Measurements from ENCODE around the gene SEMA7A.

Gene SEMA7A

GRCh38 chr15:74453925-74454763 lies 20.4 kb upstream of the SEMA7A start:
- H3K36me3 Mint-ChIP-seq (ENCODE audit: low read depth): peaks cover 66% of the 10 kb centered on the region
- TF ChIP-seq, protein P1, sequence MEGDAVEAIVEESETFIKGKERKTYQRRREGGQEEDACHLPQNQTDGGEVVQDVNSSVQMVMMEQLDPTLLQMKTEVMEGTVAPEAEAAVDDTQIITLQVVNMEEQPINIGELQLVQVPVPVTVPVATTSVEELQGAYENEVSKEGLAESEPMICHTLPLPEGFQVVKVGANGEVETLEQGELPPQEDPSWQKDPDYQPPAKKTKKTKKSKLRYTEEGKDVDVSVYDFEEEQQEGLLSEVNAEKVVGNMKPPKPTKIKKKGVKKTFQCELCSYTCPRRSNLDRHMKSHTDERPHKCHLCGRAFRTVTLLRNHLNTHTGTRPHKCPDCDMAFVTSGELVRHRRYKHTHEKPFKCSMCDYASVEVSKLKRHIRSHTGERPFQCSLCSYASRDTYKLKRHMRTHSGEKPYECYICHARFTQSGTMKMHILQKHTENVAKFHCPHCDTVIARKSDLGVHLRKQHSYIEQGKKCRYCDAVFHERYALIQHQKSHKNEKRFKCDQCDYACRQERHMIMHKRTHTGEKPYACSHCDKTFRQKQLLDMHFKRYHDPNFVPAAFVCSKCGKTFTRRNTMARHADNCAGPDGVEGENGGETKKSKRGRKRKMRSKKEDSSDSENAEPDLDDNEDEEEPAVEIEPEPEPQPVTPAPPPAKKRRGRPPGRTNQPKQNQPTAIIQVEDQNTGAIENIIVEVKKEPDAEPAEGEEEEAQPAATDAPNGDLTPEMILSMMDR (IDR thresholded peaks at IDR 0.05; ENCODE audit: unreplicated experiment in 3 of 3): no peak
- H3K4me3 Mint-ChIP-seq: no peak overlapping the region
- H3K4me1 Mint-ChIP-seq: peaks cover 32% of the 10 kb centered on the region
- H3K27ac Mint-ChIP-seq: peak overlapping the region in 2 of 3 experiments; percentile 27 to 67
- no peaks in the 10 kb centered on the region for H3K27me3 Mint-ChIP-seq (ENCODE audit: low read depth)
- no peaks in the 10 kb centered on the region for H3K9me3 Mint-ChIP-seq

- peak overlapping the region; percentile 2 to 67 (median 58) for H3K27ac Mint-ChIP-seq
- no peaks in the 10 kb centered on the region for H3K9me3 Mint-ChIP-seq
- H3K4me3 Mint-ChIP-seq: no peak overlapping the region
- peaks cover 69% of the 10 kb centered on the region for H3K36me3 Mint-ChIP-seq (ENCODE audit: low read depth)
- H3K4me1 Mint-ChIP-seq: peaks cover 23% of the 10 kb centered on the region
- TF ChIP-seq, protein P1 (IDR thresholded peaks at IDR 0.05; ENCODE audit: unreplicated experiment in 3 of 3): no peak
- no peaks in the 10 kb centered on the region for H3K27me3 Mint-ChIP-seq (ENCODE audit: low read depth)
Measured at GRCh38 chr15:74451861-74452835, 18.4 kb upstream of the SEMA7A start.

DNA sequence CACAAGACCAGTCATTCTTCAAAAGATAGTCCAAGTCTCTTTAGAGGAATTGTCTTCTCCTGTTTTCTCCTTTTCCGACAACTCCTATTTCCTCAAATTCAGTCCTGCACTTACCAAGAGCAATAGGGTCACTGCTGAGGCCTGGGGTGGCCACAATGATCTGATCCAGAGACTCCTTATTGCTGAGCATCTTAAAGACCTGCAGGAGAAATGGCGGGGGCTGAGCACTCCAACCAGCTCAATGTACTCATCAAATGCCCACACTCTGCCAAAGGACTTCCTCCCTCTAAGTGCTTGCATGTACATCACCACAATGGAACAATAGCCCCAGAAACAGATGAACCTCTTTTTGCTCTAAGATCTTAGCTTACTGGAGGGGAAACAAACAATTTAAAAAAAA lies 17.6 kb upstream of the SEMA7A start:
- Mint-ChIP-seq H3K27ac (peak overlapping the region in 1 of 3 experiments; percentile 58), H3K4me1 (peaks cover 23% of the 10 kb centered on the region), H3K9me3 (no peaks in the 10 kb centered on the region), H3K27me3 (ENCODE audit: low read depth) (no peaks in the 10 kb centered on the region), H3K4me3 (no peak overlapping the region), H3K36me3 (ENCODE audit: low read depth) (peaks cover 73% of the 10 kb centered on the region)
- TF ChIP-seq, protein P1 (IDR thresholded peaks at IDR 0.05; ENCODE audit: unreplicated experiment in 3 of 3): no peak

GRCh38 chr15:74449643-74450205 lies 16.0 kb upstream of the SEMA7A start:
- Mint-ChIP-seq H3K27ac (peak overlapping the region in 2 of 3 experiments; percentile 73 to 81), H3K4me3 (peak overlapping the region in 1 of 3 experiments; percentile 12), H3K27me3 (ENCODE audit: low read depth) (no peaks in the 10 kb centered on the region), H3K9me3 (no peaks in the 10 kb centered on the region), H3K36me3 (ENCODE audit: low read depth) (peaks cover 68% of the 10 kb centered on the region), H3K4me1 (peaks cover 23% of the 10 kb centered on the region)
- TF ChIP-seq, protein P1 (IDR thresholded peaks at IDR 0.05; ENCODE audit: unreplicated experiment in 3 of 3): no peak

DNA sequence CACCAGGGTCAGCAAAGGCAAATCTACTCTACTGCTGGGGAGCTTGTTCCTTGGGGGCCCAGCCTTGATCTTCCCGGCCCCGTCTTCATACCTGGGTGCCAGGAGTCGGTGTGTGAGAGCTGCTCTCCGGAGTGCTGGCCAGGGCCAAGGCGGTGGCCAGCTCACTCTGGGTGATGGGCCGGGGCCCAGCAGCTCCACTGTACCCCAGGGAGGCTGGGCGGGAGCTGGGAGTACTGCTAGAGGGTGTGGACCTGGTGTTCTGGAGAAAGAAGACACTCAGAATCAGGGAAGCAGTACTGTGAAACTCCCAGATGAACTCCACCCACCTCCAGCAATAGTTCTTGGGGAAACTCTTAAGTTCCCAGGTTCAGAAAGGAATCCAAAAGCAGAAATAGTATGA lies 15.3 kb upstream of the SEMA7A start:
- H3K27ac Mint-ChIP-seq: peak overlapping the region in 2 of 3 experiments; percentile 73 to 81
- no peak overlapping the region for H3K4me3 Mint-ChIP-seq

More for the DNA sequence above, 15.3 kb upstream of the SEMA7A start:
- TF ChIP-seq, protein P1 (IDR thresholded peaks at IDR 0.05; ENCODE audit: unreplicated experiment in 3 of 3): no peak
- H3K9me3 Mint-ChIP-seq: no peaks in the 10 kb centered on the region
- H3K36me3 Mint-ChIP-seq (ENCODE audit: low read depth): peaks cover 71% of the 10 kb centered on the region
- H3K4me1 Mint-ChIP-seq: peaks cover 21% of the 10 kb centered on the region
- H3K27me3 Mint-ChIP-seq (ENCODE audit: low read depth): no peaks in the 10 kb centered on the region

All from nephron (organoid).